ENCODE measurements around the gene ATP13A3. TPM values are rescaled to one million over a fixed set of nuclear protein-coding genes. Genes with fewer than 3 reads are reported as not detected.

ATP13A3 gene
- total and polyA plus RNA-seq, 10 of the 15 experiments (the other 5 are each of a cell fraction or from before 2014, with no cell fraction given): 14.0 to 108 (median 69.5) TPM

GRCh38 chr3:194508491-194509453 lies 22.0 kb upstream of the ATP13A3 start:
- ChIA-PET RAD21 (ENCODE audit: unreplicated experiment) (interaction anchor here (1.8 kb wide), 1 partner anchor 37 kb away, joined by 6 read pairs; no protein-coding TSS in a partner anchor), POLR2A (interaction anchor here (1.2 to 1.3 kb wide), 2 partner anchors 10 to 24 kb away, joined by 3 read pairs; no protein-coding TSS in a partner anchor), CTCF (interaction anchor here (1.1 kb wide), 1 partner anchor 36 kb away, joined by 3 read pairs; no protein-coding TSS in a partner anchor), SMC1A (ENCODE audit: uncharacterized antibody, unreplicated experiment) (interaction anchor here (0.8 to 1.6 kb wide), 2 partner anchors 10 to 26 kb away, joined by 3 to 5 read pairs; no protein-coding TSS in a partner anchor)
- Histone ChIP-seq H3K4me1 (ENCODE audit: control insufficient read depth, insufficient read depth, low read length) (no peaks in the 10 kb centered on the region), H3K79me2 (ENCODE audit: control insufficient read depth, insufficient read depth, low read length) (no peaks in the 10 kb centered on the region), H2AFZ (ENCODE audit: control insufficient read depth, low read depth, low read length) (no peak overlapping the region), H3K27me3 (replicated peaks in 1 of 2; ENCODE audit: control insufficient read depth in 2 of 2, insufficient read depth in 2 of 2, low read length in 1 of 2) (no peaks in the 10 kb centered on the region), H3K27ac (ENCODE audit: control insufficient read depth, insufficient read depth) (no peak overlapping the region), H3K9ac (ENCODE audit: control insufficient read depth, insufficient read depth, low read length) (no peak overlapping the region), H3K36me3 (ENCODE audit: control insufficient read depth in 2 of 2, insufficient read depth in 2 of 2, low read length in 1 of 2) (no peaks in the 10 kb centered on the region), H4K20me1 (ENCODE audit: control insufficient read depth, insufficient read depth) (no peaks in the 10 kb centered on the region), H3K4me2 (ENCODE audit: control insufficient read depth, insufficient read depth) (no peak overlapping the region), H3K9me3 (replicated peaks; ENCODE audit: control insufficient read depth, insufficient read depth, low read length) (no peaks in the 10 kb centered on the region), H3K4me3 (no peak overlapping the region)
- DNase-seq (ENCODE audit: low read depth, low spot score) (no peak), FAIRE-seq (no peak), ATAC-seq (no peak)
- BruUV-seq (replicated peaks): no TSS peak
- in situ Hi-C loops (cut with MboI): no loop called here
- WGBS (ENCODE audit: insufficient coverage, insufficient replicate concordance, low lambda C conversion rate, missing lambda C conversion rate): 85% methylated on average over 14 of the region's 14 CpGs
- intact Hi-C loops (cut with micrococcal nuclease; ENCODE audit: unreplicated experiment): no loop called here
- TF ChIP-seq POLR2A (IDR thresholded peaks at IDR 0.05; ENCODE audit: low read depth, low read length): no peak
- no peak for TF ChIP-seq KLF5 (IDR thresholded peaks at IDR 0.05; ENCODE audit: partially characterized antibody)
- TF ChIP-seq ZBTB33 (IDR thresholded peaks at IDR 0.05): no peak
- no peak for TF ChIP-seq SMAD1 (IDR thresholded peaks at IDR 0.05; ENCODE audit: low read depth, partially characterized antibody)
- no peak for TF ChIP-seq TARDBP (IDR thresholded peaks at IDR 0.05; ENCODE audit: borderline replicate concordance)
- TF ChIP-seq IRF3 (IDR thresholded peaks at IDR 0.05): no peak
- TF ChIP-seq MTA3 (IDR thresholded peaks at IDR 0.05; ENCODE audit: borderline replicate concordance, low read length): no peak
- no peak for TF ChIP-seq NR2C2 (IDR thresholded peaks at IDR 0.05; ENCODE audit: borderline replicate concordance, control insufficient read depth, insufficient read length, low read depth)
- TF ChIP-seq BACH1 (IDR thresholded peaks at IDR 0.05; ENCODE audit: borderline replicate concordance): no peak
- TF ChIP-seq PAX8 (IDR thresholded peaks at IDR 0.05): no peak
- no peak for TF ChIP-seq ZNF592 (IDR thresholded peaks at IDR 0.05)
- no peak for TF ChIP-seq ASH2L (IDR thresholded peaks at IDR 0.05; ENCODE audit: borderline replicate concordance, low read depth)
- no peak for TF ChIP-seq STAT3 (IDR thresholded peaks at IDR 0.05; ENCODE audit: low read depth, low read length)
- TF ChIP-seq YY1 (IDR thresholded peaks at IDR 0.05; ENCODE audit: low read depth, low read length): no peak
- no peak for TF ChIP-seq TAF1 (IDR thresholded peaks at IDR 0.05; ENCODE audit: borderline replicate concordance, low read depth, low read length)
- no peak for TF ChIP-seq ETV6 (conservative IDR thresholded peaks at IDR 0.05 in 1 of 2, IDR thresholded peaks at IDR 0.05 in 1 of 2; ENCODE audit: borderline replicate concordance in 1 of 2, low read depth in 1 of 2)
- TF ChIP-seq ZNF207 (IDR thresholded peaks at IDR 0.05; ENCODE audit: borderline replicate concordance): no peak
